Fibroblast of pulmonary artery (primary cell): ENCODE data around the gene ANTXRL.
"Not testable (repeated sequence)": the region's sequence is repeated elsewhere in the genome, so short reads cannot be mapped to it uniquely, and the experiment has no call there.

Source experiments
- DNase-seq: peaks from one replicate; pipeline ENCODE4 v3.0.0-alpha.2; 2010; ENCODE audit warnings: low read depth
- H3K4me3 ChIP-seq: replicated peaks from 2 replicates; pipeline ENCODE4 v1.5.1; 2011; ENCODE audit warnings: low read depth, mild to moderate bottlenecking, control low read depth, low read length, moderate library complexity
- TF ChIP-seq, protein P1 (sequence below): IDR thresholded peaks from 2 replicates; pipeline ENCODE4 v1.5.1; 2011; ENCODE audit warnings: mild to moderate bottlenecking, control low read depth, low read length, inconsistent platforms; ENCODE audit errors: missing control alignments

Gene ANTXRL

DNA sequence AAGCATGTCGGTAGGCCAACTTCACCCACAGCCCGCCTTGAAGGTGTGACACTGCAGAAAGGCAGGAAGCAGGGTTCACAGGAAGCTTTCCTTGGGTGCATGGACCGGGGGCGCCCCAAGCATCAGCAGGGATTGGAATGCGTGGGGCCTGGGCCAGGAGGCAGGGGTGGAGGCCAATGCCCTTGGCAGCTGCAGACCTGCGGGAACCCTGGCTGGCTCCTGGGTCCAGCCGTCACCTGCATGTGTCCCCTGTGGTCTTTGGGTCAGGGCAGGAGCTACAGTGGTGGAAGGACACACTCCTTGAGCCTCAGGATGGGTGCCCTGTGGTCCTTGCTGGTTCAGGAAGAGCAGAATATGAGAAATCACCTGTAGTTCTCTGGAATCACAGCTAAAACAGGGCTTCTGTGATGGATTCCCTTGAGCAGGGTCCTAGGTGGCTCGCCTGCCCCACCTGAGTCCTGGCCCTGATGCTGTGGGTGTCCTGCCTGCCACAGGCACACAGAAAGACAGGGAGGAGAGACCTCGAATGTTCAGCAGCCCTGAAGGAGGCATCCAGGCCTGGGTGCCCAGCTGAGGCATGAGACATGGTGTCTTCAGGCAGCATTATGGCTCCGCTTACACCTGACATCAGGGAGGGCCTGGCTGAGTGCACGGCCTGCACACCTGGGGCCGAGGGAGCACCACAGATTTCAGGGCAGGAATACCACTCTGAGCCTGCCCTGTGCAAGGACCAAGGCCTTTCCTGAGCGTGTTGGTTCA is 15.1 kb downstream of the ANTXRL start:
- no peak for DNase-seq
- TF ChIP-seq, protein P1, sequence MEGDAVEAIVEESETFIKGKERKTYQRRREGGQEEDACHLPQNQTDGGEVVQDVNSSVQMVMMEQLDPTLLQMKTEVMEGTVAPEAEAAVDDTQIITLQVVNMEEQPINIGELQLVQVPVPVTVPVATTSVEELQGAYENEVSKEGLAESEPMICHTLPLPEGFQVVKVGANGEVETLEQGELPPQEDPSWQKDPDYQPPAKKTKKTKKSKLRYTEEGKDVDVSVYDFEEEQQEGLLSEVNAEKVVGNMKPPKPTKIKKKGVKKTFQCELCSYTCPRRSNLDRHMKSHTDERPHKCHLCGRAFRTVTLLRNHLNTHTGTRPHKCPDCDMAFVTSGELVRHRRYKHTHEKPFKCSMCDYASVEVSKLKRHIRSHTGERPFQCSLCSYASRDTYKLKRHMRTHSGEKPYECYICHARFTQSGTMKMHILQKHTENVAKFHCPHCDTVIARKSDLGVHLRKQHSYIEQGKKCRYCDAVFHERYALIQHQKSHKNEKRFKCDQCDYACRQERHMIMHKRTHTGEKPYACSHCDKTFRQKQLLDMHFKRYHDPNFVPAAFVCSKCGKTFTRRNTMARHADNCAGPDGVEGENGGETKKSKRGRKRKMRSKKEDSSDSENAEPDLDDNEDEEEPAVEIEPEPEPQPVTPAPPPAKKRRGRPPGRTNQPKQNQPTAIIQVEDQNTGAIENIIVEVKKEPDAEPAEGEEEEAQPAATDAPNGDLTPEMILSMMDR, result no peak
- no peak overlapping the region for H3K4me3 ChIP-seq

GRCh38 chr10:46302765-46303352 is 16.1 kb downstream of the ANTXRL start:
- not testable (repeated sequence) for DNase-seq, H3K4me3 ChIP-seq

DNA sequence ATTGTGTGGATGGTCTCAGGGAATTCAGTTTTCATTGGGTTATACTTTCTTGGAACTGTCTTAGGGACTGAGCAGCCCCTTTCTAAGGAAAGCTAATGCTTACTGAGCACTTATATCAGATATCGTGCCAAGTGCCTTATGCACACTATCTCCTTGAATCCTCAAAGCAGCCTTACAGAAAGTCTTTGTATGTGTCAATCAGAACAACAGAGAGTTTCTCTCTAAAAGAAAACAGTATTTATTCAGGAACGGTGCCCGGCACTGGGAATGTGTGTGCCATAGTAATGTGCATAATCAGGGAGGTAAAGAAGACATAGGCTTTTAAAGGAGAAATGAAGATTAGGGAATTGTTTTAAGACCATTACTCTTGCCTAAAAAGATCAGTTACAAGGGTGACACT is 17.3 kb downstream of the ANTXRL start:
- no peak for DNase-seq
- H3K4me3 ChIP-seq, result no peak overlapping the region
- TF ChIP-seq, protein P1, result no peak

GRCh38 chr10:46304671-46305070 is 17.9 kb downstream of the ANTXRL start:
- H3K4me3 ChIP-seq, result not testable (repeated sequence)

DNA sequence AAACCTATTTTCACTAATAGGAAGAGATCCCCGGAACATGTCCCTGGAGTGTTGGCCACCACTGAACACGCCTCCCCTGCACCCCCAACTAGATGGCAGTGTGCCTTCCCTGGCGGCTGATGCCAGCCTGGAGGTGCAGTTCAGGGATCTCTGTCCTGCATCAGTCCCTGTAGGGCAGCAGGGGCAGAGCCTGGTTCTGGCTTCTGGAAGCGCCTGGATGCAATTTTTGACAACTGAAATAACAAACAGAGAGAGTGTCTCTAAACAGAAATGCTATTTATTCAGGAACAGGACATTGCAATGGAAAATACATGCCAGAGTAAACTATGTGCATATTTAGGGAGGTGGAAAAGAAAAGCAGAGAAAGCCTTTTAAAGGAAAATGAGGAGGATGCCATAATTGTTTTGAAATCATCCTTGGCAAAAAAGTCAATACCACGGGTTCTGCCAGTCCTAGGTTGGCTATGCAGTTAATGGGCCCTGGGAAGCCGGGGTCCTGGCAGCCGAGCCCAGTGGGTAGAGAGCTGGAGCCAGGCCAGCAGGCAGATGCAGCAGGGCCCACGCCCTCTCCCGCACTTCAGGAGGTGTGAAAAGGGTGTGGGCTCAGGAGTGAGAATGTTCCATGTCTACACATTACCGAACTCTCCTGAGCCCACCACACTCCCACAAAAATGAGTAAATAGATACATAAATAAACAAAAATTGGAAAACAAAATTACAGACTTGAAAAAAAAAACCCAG is 18.5 kb downstream of the ANTXRL start:
- H3K4me3 ChIP-seq, result no peak overlapping the region
- TF ChIP-seq, protein P1, result no peak
- no peak for DNase-seq

More at GRCh38 chr10:46304671-46305070, 17.9 kb downstream of the ANTXRL start:
- DNase-seq, result not testable (repeated sequence)

- TF ChIP-seq, protein P1, result no peak
Observed at GRCh38 chr10:46305986-46306385, 19.2 kb downstream of the ANTXRL start.

DNA sequence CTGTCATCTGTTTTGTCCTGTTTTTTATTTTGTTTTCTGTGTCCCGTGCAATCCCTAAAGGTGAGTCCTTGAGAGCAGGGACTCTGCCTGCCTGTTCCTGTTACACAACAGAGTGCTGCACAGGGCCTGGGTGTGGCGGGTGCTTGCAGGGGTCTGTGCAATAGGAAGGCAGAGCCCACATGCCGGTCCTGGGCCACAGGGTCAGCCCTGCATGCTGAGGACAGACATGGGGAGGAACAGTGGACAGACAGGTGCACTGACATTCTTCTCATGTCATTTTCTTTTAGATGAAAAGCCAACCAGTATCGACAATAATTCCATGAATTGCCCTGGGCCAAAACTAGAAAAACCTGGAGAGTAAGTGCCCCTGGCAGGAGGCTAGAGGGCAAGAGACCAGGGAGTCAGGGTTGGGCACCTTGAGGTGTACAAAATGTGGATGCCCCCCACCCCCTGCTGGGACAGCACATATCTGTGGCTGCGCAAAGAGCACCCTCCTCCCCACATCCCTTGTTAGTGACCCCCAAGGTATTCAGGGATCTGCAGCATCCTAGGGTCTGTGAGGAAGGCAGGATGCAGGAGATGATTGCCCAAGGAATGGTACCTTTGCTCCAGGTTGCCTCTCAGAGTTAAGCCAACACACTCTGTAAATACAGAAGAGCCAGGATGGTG is 19.9 kb downstream of the ANTXRL start:
- H3K4me3 ChIP-seq, result no peak overlapping the region
- TF ChIP-seq, protein P1, result no peak
- no peak for DNase-seq

More at GRCh38 chr10:46305986-46306385, 19.2 kb downstream of the ANTXRL start:
- no peak overlapping the region for H3K4me3 ChIP-seq
- DNase-seq, result no peak
